Activated T-helper 2 cell treated with anti-CD3 and anti-CD28 coated beads, Interferon-gamma antibody, Interleukin-2, Interleukin-4, amounts not matched to agents 10 μg/mL and 5 μg/mL and 100 μg/mL, durations not matched to agents 14 hours and 24 hours and 36 hours (primary cell): ENCODE data around the gene TMEM59. TPM values are rescaled to one million over a fixed set of nuclear protein-coding genes. Genes with fewer than 3 reads are reported as not detected.
"Not testable (repeated sequence)": the region's sequence is repeated elsewhere in the genome, so short reads cannot be mapped to it uniquely, and the experiment has no call there.

Source experiments
- DNase-seq: peaks from one replicate; pipeline ENCODE4 v3.0.0; 2021; ENCODE audit warnings: low spot score
- H3K27ac Mint-ChIP-seq: one replicate; pipeline ENCODE4 v1.8.0; 2021; ENCODE audit warnings: mixed read lengths
- H3K27me3 Mint-ChIP-seq: one replicate; pipeline ENCODE4 v1.8.0; 2021; ENCODE audit warnings: low read depth, mixed read lengths
- H3K36me3 Mint-ChIP-seq: one replicate; pipeline ENCODE4 v1.8.0; 2021; ENCODE audit warnings: low read depth, mixed read lengths
- H3K4me1 Mint-ChIP-seq: one replicate; pipeline ENCODE4 v1.8.0; 2021; ENCODE audit warnings: low read depth, mixed read lengths
- H3K4me3 Mint-ChIP-seq: one replicate; pipeline ENCODE4 v1.8.0; 2021; ENCODE audit warnings: low read depth, mild to moderate bottlenecking, moderate library complexity, mixed read lengths
- H3K9me3 Mint-ChIP-seq: one replicate; pipeline ENCODE4 v1.8.0; 2021; ENCODE audit warnings: mixed read lengths
- intact Hi-C: fragments of 100-400 bp; cut with micrococcal nuclease; formaldehyde crosslinking; loops from one replicate; pipeline ENCODE4 v1.15.1; 2023
- total RNA-seq: library from RNA; stranded (reverse); gene quantifications from 2 replicates; pipeline ENCODE4 v1.2.3, GENCODE V29; 2022

Gene TMEM59
- total RNA-seq, 1 donor from 2014 or later, result 128 TPM

DNA sequence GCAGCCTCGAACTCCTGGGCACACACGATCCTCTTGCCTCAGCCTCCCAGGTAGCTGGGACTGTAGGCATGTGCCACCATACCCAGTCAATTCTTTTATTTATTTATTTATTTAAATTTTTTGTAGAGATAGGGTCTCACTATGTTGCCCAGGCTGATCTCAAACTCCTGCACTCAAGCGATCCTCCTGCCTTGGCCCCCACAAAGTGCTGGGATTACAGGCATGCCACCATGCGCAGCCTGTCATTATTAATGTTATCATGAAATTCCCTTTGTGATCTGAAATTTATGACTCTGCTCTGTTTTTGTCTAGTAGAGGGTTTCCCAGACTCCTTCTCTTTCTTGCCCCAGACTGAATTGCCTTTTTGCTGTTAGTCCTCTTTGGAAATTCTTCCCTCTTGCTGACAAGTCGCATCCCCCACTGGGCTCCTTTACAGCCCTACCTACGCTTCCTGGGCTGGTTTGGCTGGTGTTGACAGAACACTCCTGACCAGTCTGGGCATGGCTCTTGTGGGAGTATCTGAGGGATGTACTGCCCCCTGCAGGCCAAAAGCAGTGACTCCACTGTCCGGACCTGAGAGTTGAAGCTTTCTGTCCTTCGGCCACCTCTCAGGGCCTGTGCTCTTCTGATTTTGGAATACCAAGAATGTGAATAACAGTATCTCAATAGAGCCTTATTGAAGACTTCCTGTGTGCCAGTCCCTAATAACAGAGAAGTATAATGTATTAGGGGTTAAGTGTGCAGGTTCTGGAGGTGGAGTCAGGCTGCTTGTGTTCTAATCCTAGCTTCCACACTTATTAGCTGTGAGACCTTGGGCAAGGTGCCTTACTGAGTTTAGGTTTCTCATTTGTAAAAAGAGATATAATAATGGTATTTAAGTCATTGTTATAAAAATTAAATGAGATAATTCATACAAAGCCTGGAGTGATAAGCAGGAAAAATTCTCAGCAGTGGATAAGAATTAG is 28.6 kb upstream of the TMEM59 start:
- peaks cover 7% of the 10 kb centered on the region for H3K4me1 Mint-ChIP-seq
- H3K27me3 Mint-ChIP-seq, result no peaks in the 10 kb centered on the region
- H3K27ac Mint-ChIP-seq, result no peak overlapping the region
- no peak overlapping the region for H3K4me3 Mint-ChIP-seq
- no peaks in the 10 kb centered on the region for H3K9me3 Mint-ChIP-seq
- intact Hi-C loops, result loop anchor here (5.0 kb wide), 1 partner anchor 219 kb away; no protein-coding TSS in a partner anchor
- H3K36me3 Mint-ChIP-seq, result peaks cover 6% of the 10 kb centered on the region
- peak; percentile 43 for DNase-seq

DNA sequence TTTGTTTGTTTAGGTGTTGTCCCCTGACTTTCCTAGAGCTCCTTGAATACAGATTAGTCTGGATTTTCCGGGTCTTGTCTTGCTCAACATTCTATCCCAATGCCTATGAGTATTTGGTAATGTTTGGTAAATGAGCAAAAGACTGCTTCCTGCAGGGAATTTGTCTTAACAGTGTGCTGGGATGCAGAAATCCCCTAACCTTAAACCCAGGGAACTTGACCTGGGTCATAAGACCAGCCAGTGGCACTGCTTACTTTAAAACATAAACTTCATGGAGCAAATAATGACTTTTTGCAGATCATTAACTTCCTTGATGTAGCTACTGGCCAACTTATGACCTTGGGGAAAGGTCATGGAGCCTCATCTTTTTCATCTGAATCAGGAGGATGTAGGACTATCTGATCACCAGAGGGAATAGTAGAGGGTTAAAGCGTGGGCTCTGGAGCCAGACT is 27.6 kb upstream of the TMEM59 start:
- intact Hi-C loops, result loop anchor here (5.0 kb wide), 1 partner anchor 218 kb away; no protein-coding TSS in a partner anchor
- H3K9me3 Mint-ChIP-seq, result no peaks in the 10 kb centered on the region
- no peak overlapping the region for H3K4me3 Mint-ChIP-seq
- H3K4me1 Mint-ChIP-seq, result peaks cover 7% of the 10 kb centered on the region
- no peak overlapping the region for H3K27ac Mint-ChIP-seq
- peaks cover 11% of the 10 kb centered on the region for H3K36me3 Mint-ChIP-seq
- no peaks in the 10 kb centered on the region for H3K27me3 Mint-ChIP-seq
- no peak for DNase-seq

DNA sequence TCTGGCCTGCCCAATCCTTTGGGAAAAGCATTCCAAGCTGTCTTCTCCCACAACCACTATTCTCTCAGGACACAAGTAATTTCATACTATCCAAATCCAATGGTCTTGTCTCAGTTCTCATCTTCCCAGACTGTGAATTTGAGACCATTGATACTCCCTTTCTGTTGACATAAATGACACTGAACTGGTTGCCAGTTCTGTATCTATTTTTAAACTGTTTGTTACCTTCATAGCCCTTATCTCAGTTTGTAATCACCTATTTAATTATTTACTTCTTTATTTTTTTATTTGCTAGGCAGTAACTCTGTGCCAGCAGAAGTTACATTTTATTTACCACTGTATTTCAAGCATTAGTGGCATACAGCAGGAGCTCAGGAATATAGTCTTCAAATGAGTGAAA is 24.4 kb upstream of the TMEM59 start:
- peaks cover 7% of the 10 kb centered on the region for H3K4me1 Mint-ChIP-seq
- H3K9me3 Mint-ChIP-seq, result no peaks in the 10 kb centered on the region
- H3K4me3 Mint-ChIP-seq, result no peak overlapping the region
- intact Hi-C loops, result no loop called here
- no peaks in the 10 kb centered on the region for H3K27me3 Mint-ChIP-seq
- no peak for DNase-seq
- H3K27ac Mint-ChIP-seq, result no peak overlapping the region
- H3K36me3 Mint-ChIP-seq, result peaks cover 11% of the 10 kb centered on the region

DNA sequence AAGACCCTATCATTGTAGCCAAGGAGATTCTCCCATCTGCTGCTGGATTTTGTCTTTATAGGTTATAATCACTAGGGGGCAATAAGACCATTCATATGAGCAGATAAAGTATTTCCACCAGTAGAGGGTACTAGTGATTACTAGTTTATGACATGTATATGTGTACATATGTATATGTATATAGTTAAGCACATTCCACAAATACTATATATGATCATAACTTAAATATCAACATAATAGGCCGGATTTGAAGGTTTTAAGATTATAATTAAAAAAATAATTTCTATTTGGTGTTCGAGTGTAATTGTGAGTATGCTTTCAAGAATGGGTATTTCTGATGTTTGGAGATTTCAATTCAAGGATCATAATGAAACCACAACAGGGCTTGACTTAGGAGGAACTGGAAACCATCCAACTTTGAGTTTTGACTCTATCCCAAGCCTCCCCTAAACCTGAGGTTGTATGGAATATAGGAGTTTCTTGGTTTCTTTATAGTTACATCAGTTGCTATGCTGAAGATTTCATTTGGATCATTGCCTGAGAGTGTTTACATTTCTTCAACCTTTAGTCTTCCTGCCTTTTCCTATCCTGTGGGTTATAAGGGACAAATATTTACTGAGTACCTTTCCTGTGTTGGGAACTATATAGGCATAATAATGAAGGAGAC is 17.3 kb upstream of the TMEM59 start:
- H3K4me3 Mint-ChIP-seq, result no peak overlapping the region
- intact Hi-C loops, result loop anchor here (1.0 kb wide), 1 partner anchor 419 kb away; no protein-coding TSS in a partner anchor
- H3K9me3 Mint-ChIP-seq, result no peaks in the 10 kb centered on the region
- no peaks in the 10 kb centered on the region for H3K4me1 Mint-ChIP-seq
- H3K27ac Mint-ChIP-seq, result no peak overlapping the region
- DNase-seq, result no peak
- H3K36me3 Mint-ChIP-seq, result peaks cover 16% of the 10 kb centered on the region
- H3K27me3 Mint-ChIP-seq, result no peaks in the 10 kb centered on the region

DNA sequence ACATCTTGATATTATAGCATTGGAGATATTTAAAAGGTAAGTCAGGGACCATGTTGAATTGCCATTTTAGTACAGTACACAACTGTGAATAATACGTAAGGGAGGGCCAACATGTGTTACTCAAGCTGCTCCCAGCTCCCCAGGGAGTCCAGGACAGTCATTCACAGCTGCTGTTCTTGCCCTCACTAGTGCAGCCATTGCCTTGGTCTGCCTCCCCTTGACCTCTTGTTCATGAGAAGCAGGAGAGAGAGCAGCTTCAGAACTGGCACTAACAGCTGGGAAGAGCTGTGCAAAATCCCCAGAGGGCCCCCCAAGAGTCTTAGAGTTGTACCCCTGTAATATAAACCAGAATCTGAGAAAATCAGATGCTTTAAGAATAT is 16.8 kb upstream of the TMEM59 start:
- no peak overlapping the region for H3K4me3 Mint-ChIP-seq
- intact Hi-C loops, result loop anchor here (1.0 kb wide), 1 partner anchor 420 kb away; no protein-coding TSS in a partner anchor

DNA sequence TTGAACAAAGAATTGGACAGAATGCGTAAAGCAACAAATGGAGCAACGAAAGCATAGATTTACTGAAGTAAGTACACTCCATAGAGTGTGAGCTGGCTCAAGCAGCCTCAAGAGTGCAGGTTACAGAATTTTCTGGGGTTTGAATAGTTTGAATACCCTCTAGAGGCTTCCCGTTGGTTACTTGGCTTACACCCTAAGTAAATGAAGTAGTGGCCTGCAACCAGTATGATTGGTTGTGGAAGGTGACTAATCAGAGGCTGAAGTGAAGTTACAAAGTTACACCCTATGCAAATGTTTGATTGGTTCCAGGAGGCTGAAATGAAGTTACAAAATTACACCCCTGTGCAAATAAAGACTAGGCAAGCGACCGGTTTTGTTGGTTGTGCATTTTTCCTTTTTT is 11.3 kb upstream of the TMEM59 start:
- no peak overlapping the region for H3K27ac Mint-ChIP-seq
- DNase-seq, result no peak
- H3K4me1 Mint-ChIP-seq, result peaks cover 3% of the 10 kb centered on the region
- no peak overlapping the region for H3K4me3 Mint-ChIP-seq
- H3K36me3 Mint-ChIP-seq, result peaks cover 13% of the 10 kb centered on the region
- intact Hi-C loops, result no loop called here
- H3K27me3 Mint-ChIP-seq, result no peaks in the 10 kb centered on the region
- H3K9me3 Mint-ChIP-seq, result no peaks in the 10 kb centered on the region

More for the DNA sequence above, 16.8 kb upstream of the TMEM59 start:
- Mint-ChIP-seq H3K27ac (no peak overlapping the region), H3K36me3 (peaks cover 16% of the 10 kb centered on the region), H3K4me1 (no peaks in the 10 kb centered on the region), H3K27me3 (no peaks in the 10 kb centered on the region), H3K9me3 (no peaks in the 10 kb centered on the region)
- DNase-seq, result no peak

DNA sequence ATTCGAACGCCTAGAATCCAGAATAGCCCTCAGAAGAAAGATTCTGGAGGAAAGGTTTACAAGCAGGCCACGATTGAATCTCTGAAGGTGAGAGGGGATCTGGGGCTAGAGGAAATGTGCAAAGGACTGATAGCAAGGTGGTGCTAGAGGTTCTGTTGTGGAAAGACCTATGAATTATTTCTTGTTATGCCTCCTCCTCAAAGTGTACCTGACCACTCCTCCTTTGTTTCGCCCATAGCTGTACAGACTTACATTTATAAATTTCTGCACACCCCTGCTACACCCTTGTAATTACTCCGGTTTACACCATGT is 1.4 kb upstream of the TMEM59 start:
- no peak overlapping the region for H3K4me3 Mint-ChIP-seq
- intact Hi-C loops, result loop anchor here (5.0 to 10.0 kb wide), 5 partner anchors 148 to 1997 kb away; partner anchors contain the start of genes BTF3L4, CPT2, CYB5RL and MRPL37
- H3K27ac Mint-ChIP-seq, result no peak overlapping the region
- H3K36me3 Mint-ChIP-seq, result peaks cover 29% of the 10 kb centered on the region
- no peaks in the 10 kb centered on the region for H3K27me3 Mint-ChIP-seq
- peaks cover 18% of the 10 kb centered on the region for H3K4me1 Mint-ChIP-seq
- no peaks in the 10 kb centered on the region for H3K9me3 Mint-ChIP-seq
- no peak for DNase-seq

DNA sequence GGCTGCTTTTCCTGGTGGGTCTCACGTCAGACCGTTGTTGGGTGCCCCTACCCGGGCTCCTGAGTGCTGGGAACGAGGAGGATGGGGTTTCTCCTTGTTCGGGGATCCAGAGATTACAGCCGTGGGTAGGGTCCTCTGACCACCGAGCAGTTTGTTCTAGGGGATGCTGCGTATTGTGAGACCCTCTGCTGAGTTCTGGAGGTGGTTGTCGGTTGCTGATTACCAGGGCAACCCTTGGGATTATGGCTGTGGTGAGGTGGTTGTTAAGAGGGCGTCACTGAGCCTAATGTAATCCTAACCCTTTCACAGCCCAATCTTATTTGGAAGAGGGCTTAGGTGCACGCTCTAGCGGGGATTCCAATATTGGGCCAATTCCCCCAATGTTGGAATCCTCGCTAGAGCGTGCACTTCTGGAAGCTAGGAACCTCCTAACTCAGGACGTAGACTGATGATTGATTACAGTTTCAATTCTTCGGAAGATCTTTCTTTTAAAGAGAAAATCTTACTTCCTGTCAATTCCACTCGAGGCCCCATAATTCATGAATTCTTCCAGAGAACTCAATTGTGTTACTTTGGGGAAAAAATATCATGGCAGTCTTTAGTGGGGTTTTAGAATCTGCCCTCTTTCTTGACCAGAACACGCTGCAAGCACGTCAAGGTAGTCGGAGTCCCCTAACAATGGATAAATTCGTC is 887 bp upstream of the TMEM59 start:
- H3K27ac Mint-ChIP-seq, result no peak overlapping the region
- H3K36me3 Mint-ChIP-seq, result peaks cover 28% of the 10 kb centered on the region
- no peaks in the 10 kb centered on the region for H3K27me3 Mint-ChIP-seq
- H3K4me1 Mint-ChIP-seq, result peaks cover 18% of the 10 kb centered on the region
- intact Hi-C loops, result loop anchor here (1.0 to 10.0 kb wide), 12 partner anchors 108 to 1997 kb away; partner anchors contain the start of genes BTF3L4, CPT2, CYB5RL and LRRC42
- H3K9me3 Mint-ChIP-seq, result no peaks in the 10 kb centered on the region
- no peak for DNase-seq
- H3K4me3 Mint-ChIP-seq, result no peak overlapping the region

DNA sequence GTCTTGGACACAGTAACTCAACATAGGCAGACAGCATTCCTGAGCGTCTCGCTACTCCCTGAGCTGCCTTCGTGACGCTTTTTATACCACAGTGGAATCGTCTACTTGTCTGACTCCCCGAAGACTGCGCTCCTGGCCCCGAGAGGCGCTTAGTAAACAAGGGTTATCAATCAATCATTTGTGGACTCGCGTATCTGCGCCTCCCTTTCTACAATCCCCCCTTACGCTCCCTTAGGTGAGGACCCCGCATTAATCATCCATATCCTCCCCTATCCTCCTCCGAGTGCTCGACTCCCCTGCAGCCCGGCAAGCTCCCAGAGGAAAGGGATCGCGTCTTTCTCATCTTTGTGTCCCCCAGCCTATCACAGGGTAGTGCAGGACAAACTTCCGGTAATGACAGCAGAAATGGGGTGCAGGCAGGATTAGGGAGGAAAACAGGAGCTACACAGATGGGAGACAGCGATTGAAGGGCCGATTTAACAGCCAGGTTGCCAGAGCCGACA is 522 bp downstream of the TMEM59 start:
- no peak overlapping the region for H3K27ac Mint-ChIP-seq
- no peak overlapping the region for H3K4me3 Mint-ChIP-seq
- H3K4me1 Mint-ChIP-seq, result peaks cover 21% of the 10 kb centered on the region
- no peaks in the 10 kb centered on the region for H3K9me3 Mint-ChIP-seq
- peak; percentile 43 for DNase-seq
- peaks cover 16% of the 10 kb centered on the region for H3K36me3 Mint-ChIP-seq
- no peaks in the 10 kb centered on the region for H3K27me3 Mint-ChIP-seq
- intact Hi-C loops, result loop anchor here (2.0 to 10.0 kb wide), 6 partner anchors 150 to 1995 kb away; partner anchors contain the start of genes BTF3L4, CPT2, CYB5RL and MRPL37

DNA sequence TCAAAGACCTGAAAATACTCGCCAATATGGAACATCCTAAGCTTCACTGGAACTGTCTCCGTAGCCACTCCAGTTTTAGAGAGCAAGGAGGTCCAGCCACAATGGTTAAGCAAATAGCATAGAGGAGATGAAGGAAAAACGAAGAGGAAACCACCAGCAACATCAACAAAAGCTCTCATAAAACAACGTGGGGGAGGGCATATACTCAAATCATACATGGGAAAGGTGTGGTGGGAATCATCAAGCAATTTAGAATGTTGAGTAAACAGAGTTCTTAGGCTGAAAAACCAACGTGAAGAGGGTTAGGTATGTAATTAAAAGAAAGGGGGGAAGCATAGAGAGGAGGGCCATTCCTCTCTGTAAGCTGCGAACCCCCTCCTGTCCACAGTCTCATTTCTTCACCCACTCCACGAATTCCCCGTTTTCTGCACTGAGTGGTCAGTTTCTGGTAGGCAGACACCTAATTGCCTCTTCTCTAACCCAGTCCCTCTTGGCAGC is 1.0 kb downstream of the TMEM59 start:
- no peak for DNase-seq
- peaks cover 13% of the 10 kb centered on the region for H3K36me3 Mint-ChIP-seq
- H3K9me3 Mint-ChIP-seq, result no peaks in the 10 kb centered on the region
- intact Hi-C loops, result loop anchor here (2.0 to 10.0 kb wide), 6 partner anchors 150 to 1995 kb away; partner anchors contain the start of genes BTF3L4, CPT2, CYB5RL and MRPL37
- peaks cover 23% of the 10 kb centered on the region for H3K4me1 Mint-ChIP-seq
- H3K27me3 Mint-ChIP-seq, result no peaks in the 10 kb centered on the region
- no peak overlapping the region for H3K4me3 Mint-ChIP-seq
- no peak overlapping the region for H3K27ac Mint-ChIP-seq

DNA sequence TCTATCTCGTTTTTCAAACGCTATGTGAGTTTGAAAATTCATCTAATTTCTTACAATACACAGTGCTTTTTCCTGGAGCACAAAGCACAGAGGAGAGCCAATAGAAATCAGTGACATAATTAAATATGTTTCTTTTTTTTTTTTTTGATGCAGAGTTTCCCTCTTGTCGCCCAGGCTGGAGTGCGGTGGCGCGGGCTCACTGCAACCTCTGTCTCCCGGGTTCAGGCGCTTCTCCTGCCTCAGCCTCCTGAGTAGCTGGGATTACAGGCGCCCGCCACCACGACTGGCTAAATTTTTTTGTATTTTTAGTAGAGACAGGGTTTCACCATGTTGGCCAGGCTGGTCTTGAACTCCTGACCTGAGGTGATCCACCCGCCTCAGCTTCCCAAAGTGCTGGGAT is 2.6 kb downstream of the TMEM59 start:
- intact Hi-C loops, result loop anchor here (5.0 to 10.0 kb wide), 5 partner anchors 152 to 1993 kb away; partner anchors contain the start of genes BTF3L4, CPT2, CYB5RL and MRPL37
- DNase-seq, H3K27me3 Mint-ChIP-seq, H3K36me3 Mint-ChIP-seq, H3K4me3 Mint-ChIP-seq, H3K9me3 Mint-ChIP-seq, H3K27ac Mint-ChIP-seq: not testable (repeated sequence)
- peaks cover 21% of the 10 kb centered on the region for H3K4me1 Mint-ChIP-seq
